ENCODE data around the gene GALNT2.

The GALNT2 gene

GRCh38 chr1:230102046-230102445 is 35.0 kb downstream of the GALNT2 start:
- no peaks in the 10 kb centered on the region for H3K27me3 ChIP-seq (ENCODE audit: control insufficient read depth in 3 of 3, insufficient read depth in 3 of 3, low read depth in 1 of 3, low read length in 3 of 3)
- H3K79me1 ChIP-seq (ENCODE audit: low read depth, low read length), result peaks cover 4% of the 10 kb centered on the region
- H3K4me1 ChIP-seq (ENCODE audit: control insufficient read depth in 2 of 2, insufficient read depth in 1 of 2, low read depth in 1 of 2, low read length in 2 of 2), result peaks cover 10 to 20% of the 10 kb centered on the region in 2 donors
- WGBS, 2 donors (ENCODE audit: extremely low coverage in 2 of 2, insufficient read length in 2 of 2, insufficient replicate concordance in 1 of 2), result no CpG with 5 or more reads among the region's 5 CpGs
- H3K18ac ChIP-seq (ENCODE audit: low read length), result no peak overlapping the region
- H3K4ac ChIP-seq (ENCODE audit: low read length), result no peak overlapping the region
- H3K4me2 ChIP-seq (ENCODE audit: insufficient read depth, low read length, poor library complexity, severe bottlenecking), result no peak overlapping the region
- DNase-seq (ENCODE audit: low spot score), result no peak
- H3K4me3 ChIP-seq (ENCODE audit: low read length in 2 of 2), result no peak overlapping the region
- no peak overlapping the region for H4K8ac ChIP-seq (ENCODE audit: low read depth, low read length)
- no peak overlapping the region for H3K9ac ChIP-seq (ENCODE audit: low read depth, low read length, poor library complexity)
- no peak overlapping the region for H2BK15ac ChIP-seq (ENCODE audit: low read length)
- H3K23ac ChIP-seq (ENCODE audit: low read depth, low read length, poor library complexity), result no peak overlapping the region
- no peak overlapping the region for H2AFZ ChIP-seq (ENCODE audit: low read length)
- no peak overlapping the region for H2BK12ac ChIP-seq (ENCODE audit: low read length)
- H4K91ac ChIP-seq (ENCODE audit: low read depth, low read length, poor library complexity), result no peak overlapping the region
- no peak overlapping the region for H3K14ac ChIP-seq (ENCODE audit: low read length)
- no peak overlapping the region for H2AK5ac ChIP-seq (ENCODE audit: low read depth, low read length)
- no peaks in the 10 kb centered on the region for H3K9me3 ChIP-seq (replicated peaks in 1 of 2; ENCODE audit: control insufficient read depth in 2 of 2, insufficient read depth in 1 of 2, low read depth in 1 of 2, low read length in 2 of 2)
- no peak overlapping the region for H3K27ac ChIP-seq (replicated peaks; ENCODE audit: low read length)
- H3K36me3 ChIP-seq (replicated peaks in 1 of 2; ENCODE audit: control insufficient read depth in 2 of 2, insufficient read depth in 2 of 2, low read length in 2 of 2), result no peaks in the 10 kb centered on the region
- H2BK5ac ChIP-seq (ENCODE audit: low read length), result no peak overlapping the region
- no peak overlapping the region for H2BK120ac ChIP-seq (ENCODE audit: low read depth, low read length)

- H3K4me3 ChIP-seq (ENCODE audit: low read length in 2 of 2), result no peak overlapping the region
- no peak overlapping the region for H3K27ac ChIP-seq (replicated peaks; ENCODE audit: low read length)
- no peak overlapping the region for H2BK15ac ChIP-seq (ENCODE audit: low read length)
- H2AK5ac ChIP-seq (ENCODE audit: low read depth, low read length), result no peak overlapping the region
- no peak overlapping the region for H2BK5ac ChIP-seq (ENCODE audit: low read length)
- no peak overlapping the region for H3K9ac ChIP-seq (ENCODE audit: low read depth, low read length, poor library complexity)
- no peak overlapping the region for H2BK12ac ChIP-seq (ENCODE audit: low read length)
- no peaks in the 10 kb centered on the region for H3K36me3 ChIP-seq (replicated peaks in 1 of 2; ENCODE audit: control insufficient read depth in 2 of 2, insufficient read depth in 2 of 2, low read length in 2 of 2)
- peaks cover 10 to 20% of the 10 kb centered on the region in 2 donors for H3K4me1 ChIP-seq (ENCODE audit: control insufficient read depth in 2 of 2, insufficient read depth in 1 of 2, low read depth in 1 of 2, low read length in 2 of 2)
- H3K4me2 ChIP-seq (ENCODE audit: insufficient read depth, low read length, poor library complexity, severe bottlenecking), result no peak overlapping the region
- H2AFZ ChIP-seq (ENCODE audit: low read length), result no peak overlapping the region
- no peak overlapping the region for H4K8ac ChIP-seq (ENCODE audit: low read depth, low read length)
- no peak overlapping the region for H4K91ac ChIP-seq (ENCODE audit: low read depth, low read length, poor library complexity)
- no peaks in the 10 kb centered on the region for H3K27me3 ChIP-seq (ENCODE audit: control insufficient read depth in 3 of 3, insufficient read depth in 3 of 3, low read depth in 1 of 3, low read length in 3 of 3)
- H2BK120ac ChIP-seq (ENCODE audit: low read depth, low read length), result no peak overlapping the region
- no peak overlapping the region for H3K4ac ChIP-seq (ENCODE audit: low read length)
- H3K18ac ChIP-seq (ENCODE audit: low read length), result no peak overlapping the region
- no peak overlapping the region for H3K23ac ChIP-seq (ENCODE audit: low read depth, low read length, poor library complexity)
- no peak for DNase-seq (ENCODE audit: low spot score)
- no CpG with 5 or more reads among the region's 4 CpGs for WGBS, 2 donors (ENCODE audit: extremely low coverage in 2 of 2, insufficient read length in 2 of 2, insufficient replicate concordance in 1 of 2)
- H3K14ac ChIP-seq (ENCODE audit: low read length), result no peak overlapping the region
- H3K9me3 ChIP-seq (replicated peaks in 1 of 2; ENCODE audit: control insufficient read depth in 2 of 2, insufficient read depth in 1 of 2, low read depth in 1 of 2, low read length in 2 of 2), result no peaks in the 10 kb centered on the region
- H3K79me1 ChIP-seq (ENCODE audit: low read depth, low read length), result peaks cover 4% of the 10 kb centered on the region
These were observed 35.4 kb downstream of the GALNT2 start for GRCh38 chr1:230102472-230102871.

- H3K4me2 ChIP-seq (ENCODE audit: insufficient read depth, low read length, poor library complexity, severe bottlenecking), result no peak overlapping the region
- no peak overlapping the region for H3K4me3 ChIP-seq (ENCODE audit: low read length in 2 of 2)
- no peak overlapping the region for H2AFZ ChIP-seq (ENCODE audit: low read length)
- H3K36me3 ChIP-seq (replicated peaks in 1 of 2; ENCODE audit: control insufficient read depth in 2 of 2, insufficient read depth in 2 of 2, low read length in 2 of 2), result no peaks in the 10 kb centered on the region
- H3K14ac ChIP-seq (ENCODE audit: low read length), result no peak overlapping the region
- H2BK5ac ChIP-seq (ENCODE audit: low read length), result no peak overlapping the region
- H3K4ac ChIP-seq (ENCODE audit: low read length), result no peak overlapping the region
- no peak overlapping the region for H4K91ac ChIP-seq (ENCODE audit: low read depth, low read length, poor library complexity)
- H3K4me1 ChIP-seq (ENCODE audit: control insufficient read depth in 2 of 2, insufficient read depth in 1 of 2, low read depth in 1 of 2, low read length in 2 of 2), result peaks cover 10 to 20% of the 10 kb centered on the region in 2 donors
- no peak overlapping the region for H3K18ac ChIP-seq (ENCODE audit: low read length)
- WGBS, 2 donors (ENCODE audit: extremely low coverage in 2 of 2, insufficient read length in 2 of 2, insufficient replicate concordance in 1 of 2), result no CpG with 5 or more reads among the region's 5 CpGs
- no peak overlapping the region for H3K23ac ChIP-seq (ENCODE audit: low read depth, low read length, poor library complexity)
- no peak overlapping the region for H2BK120ac ChIP-seq (ENCODE audit: low read depth, low read length)
- DNase-seq (ENCODE audit: low spot score), result no peak
- no peaks in the 10 kb centered on the region for H3K27me3 ChIP-seq (ENCODE audit: control insufficient read depth in 3 of 3, insufficient read depth in 3 of 3, low read depth in 1 of 3, low read length in 3 of 3)
- H2BK15ac ChIP-seq (ENCODE audit: low read length), result no peak overlapping the region
- H3K9ac ChIP-seq (ENCODE audit: low read depth, low read length, poor library complexity), result no peak overlapping the region
- H3K27ac ChIP-seq (replicated peaks; ENCODE audit: low read length), result no peak overlapping the region
- H2BK12ac ChIP-seq (ENCODE audit: low read length), result no peak overlapping the region
- no peak overlapping the region for H4K8ac ChIP-seq (ENCODE audit: low read depth, low read length)
- no peaks in the 10 kb centered on the region for H3K9me3 ChIP-seq (replicated peaks in 1 of 2; ENCODE audit: control insufficient read depth in 2 of 2, insufficient read depth in 1 of 2, low read depth in 1 of 2, low read length in 2 of 2)
- H2AK5ac ChIP-seq (ENCODE audit: low read depth, low read length), result no peak overlapping the region
- peaks cover 2% of the 10 kb centered on the region for H3K79me1 ChIP-seq (ENCODE audit: low read depth, low read length)
These were observed 36.5 kb downstream of the GALNT2 start for GRCh38 chr1:230103306-230104173.

GRCh38 chr1:230104395-230105244 is 37.6 kb downstream of the GALNT2 start:
- Histone ChIP-seq H3K36me3 (replicated peaks in 1 of 2; ENCODE audit: control insufficient read depth in 2 of 2, insufficient read depth in 2 of 2, low read length in 2 of 2) (no peaks in the 10 kb centered on the region), H3K9ac (ENCODE audit: low read depth, low read length, poor library complexity) (no peak overlapping the region), H3K4me3 (ENCODE audit: low read length in 2 of 2) (no peak overlapping the region), H3K4ac (ENCODE audit: low read length) (no peak overlapping the region), H2BK120ac (ENCODE audit: low read depth, low read length) (no peak overlapping the region), H2BK12ac (ENCODE audit: low read length) (no peak overlapping the region), H3K14ac (ENCODE audit: low read length) (no peak overlapping the region), H4K91ac (ENCODE audit: low read depth, low read length, poor library complexity) (no peak overlapping the region), H3K27ac (replicated peaks; ENCODE audit: low read length) (no peak overlapping the region), H2BK15ac (ENCODE audit: low read length) (no peak overlapping the region), H3K9me3 (replicated peaks in 1 of 2; ENCODE audit: control insufficient read depth in 2 of 2, insufficient read depth in 1 of 2, low read depth in 1 of 2, low read length in 2 of 2) (no peaks in the 10 kb centered on the region), H3K79me1 (ENCODE audit: low read depth, low read length) (peaks cover 2% of the 10 kb centered on the region), H2AFZ (ENCODE audit: low read length) (no peak overlapping the region), H4K8ac (ENCODE audit: low read depth, low read length) (no peak overlapping the region), H3K23ac (ENCODE audit: low read depth, low read length, poor library complexity) (no peak overlapping the region), H2BK5ac (ENCODE audit: low read length) (no peak overlapping the region), H3K4me2 (ENCODE audit: insufficient read depth, low read length, poor library complexity, severe bottlenecking) (no peak overlapping the region), H3K18ac (ENCODE audit: low read length) (peak overlapping the region; percentile 36), H2AK5ac (ENCODE audit: low read depth, low read length) (no peak overlapping the region), H3K4me1 (ENCODE audit: control insufficient read depth in 2 of 2, insufficient read depth in 1 of 2, low read depth in 1 of 2, low read length in 2 of 2) (peaks cover 10 to 20% of the 10 kb centered on the region in 2 donors), H3K27me3 (ENCODE audit: control insufficient read depth in 3 of 3, insufficient read depth in 3 of 3, low read depth in 1 of 3, low read length in 3 of 3) (no peaks in the 10 kb centered on the region)
- WGBS, 2 donors (ENCODE audit: extremely low coverage in 2 of 2, insufficient read length in 2 of 2, insufficient replicate concordance in 1 of 2), result no CpG with 5 or more reads among the region's 19 CpGs
- DNase-seq (ENCODE audit: low spot score), result no peak

Data from neuronal stem cell (in vitro differentiated cells).